ENCODE measurements around the gene ASIC3.

ASIC3 gene

GRCh38 chr7:151071032-151071866 lies 22.9 kb downstream of the ASIC3 start:
- DNase-seq (ENCODE audit: low spot score): no peak

- no peak for DNase-seq (ENCODE audit: low spot score)
These were observed 25.7 kb downstream of the ASIC3 start for GRCh38 chr7:151073990-151074389.

GRCh38 chr7:151074817-151075661 lies 26.7 kb downstream of the ASIC3 start:
- DNase-seq (ENCODE audit: low spot score): no peak

GRCh38 chr7:151075662-151075971 lies 27.3 kb downstream of the ASIC3 start:
- DNase-seq (ENCODE audit: low spot score): no peak

GRCh38 chr7:151075978-151076426 lies 27.7 kb downstream of the ASIC3 start:
- no peak for DNase-seq (ENCODE audit: low spot score)

- DNase-seq (ENCODE audit: low spot score): peak; percentile 58
These were observed 28.8 kb downstream of the ASIC3 start for GRCh38 chr7:151076863-151077704.

GRCh38 chr7:151077705-151078232 lies 29.4 kb downstream of the ASIC3 start:
- DNase-seq (ENCODE audit: low spot score): no peak

- DNase-seq (ENCODE audit: low spot score): no peak
These were observed 30.1 kb downstream of the ASIC3 start for GRCh38 chr7:151078233-151079040.

GRCh38 chr7:151079199-151079910 lies 31.0 kb downstream of the ASIC3 start:
- no peak for DNase-seq (ENCODE audit: low spot score)

- peak; percentile 59 for DNase-seq (ENCODE audit: low spot score)
These were observed 31.8 kb downstream of the ASIC3 start for GRCh38 chr7:151080067-151080521.

GRCh38 chr7:151080522-151081169 lies 32.3 kb downstream of the ASIC3 start, which contains the start of gene FASTK:
FASTK (minus strand) TSS chr7:151080809; CDS start chr7:151080766, 43 bp downstream.
- peak; percentile 97 for DNase-seq (ENCODE audit: low spot score)

GRCh38 chr7:151081170-151082101 lies 33.1 kb downstream of the ASIC3 start:
- peak; percentile 55 for DNase-seq (ENCODE audit: low spot score)

- no peak for DNase-seq (ENCODE audit: low spot score)
These were observed 34.1 kb downstream of the ASIC3 start for GRCh38 chr7:151082141-151083070.

- DNase-seq (ENCODE audit: low spot score): peak; percentile 77
These were observed 34.9 kb downstream of the ASIC3 start, which contains the start of gene TMUB1 for GRCh38 chr7:151083071-151083823. TMUB1 (minus strand) TSS chr7:151083493; CDS start chr7:151082563, 930 bp downstream.

- no peak for DNase-seq (ENCODE audit: low spot score)
These were observed 35.5 kb downstream of the ASIC3 start for GRCh38 chr7:151083824-151084160.

GRCh38 chr7:151085329-151085690 lies 37.0 kb downstream of the ASIC3 start:
- DNase-seq (ENCODE audit: low spot score): no peak
